K562 (cell line): Measurements from ENCODE around the gene GABRR2. TPM values are rescaled to one million over a fixed set of nuclear protein-coding genes. Genes with fewer than 3 reads are reported as not detected.

Experiments
- CXXC5 ChIP-seq: fragments of 250-450 bp; sonication (Bioruptor Pico); IDR thresholded peaks from 2 replicates; pipeline ENCODE4 v1.8.0; 2022; ENCODE audit warnings: inconsistent platforms, mild to moderate bottlenecking, moderate library complexity
- EHMT2 ChIP-seq: fragments of 450-650 bp; IDR thresholded peaks from 2 replicates; pipeline ENCODE4 v1.6.1; 2018; ENCODE audit warnings: antibody characterized with exemption
- HDAC2 ChIP-seq: fragments of 450-650 bp; IDR thresholded peaks from 2 replicates; pipeline ENCODE4 v1.6.1; 2016; ENCODE audit warnings: mild to moderate bottlenecking
- JUND ChIP-seq, 2 experiments: IDR thresholded peaks; 2 replicates in 1 of 2; 3 replicates in 1 of 2; pipeline ENCODE4 v1.6.1; 2011; ENCODE audit warnings: borderline replicate concordance in 2 of 2, low read depth in 2 of 2, low read length in 2 of 2, improper control_type of control experiment in 1 of 2, missing biosample characterization in 1 of 2, missing genetic modification characterization in 1 of 2, missing genetic modification reagents in 1 of 2
- L3MBTL2 ChIP-seq: fragments of 450-650 bp; IDR thresholded peaks from 2 replicates; pipeline ENCODE4 v1.6.1; 2016; ENCODE audit warnings: mild to moderate bottlenecking, moderate library complexity
- NFIX ChIP-seq: fragments of 250-450 bp; sonication (Bioruptor Pico); IDR thresholded peaks from 2 replicates; pipeline ENCODE4 v1.4.0; 2020; ENCODE audit warnings: low read depth, mild to moderate bottlenecking, moderate library complexity
- PHB2 ChIP-seq: fragments of 450-650 bp; IDR thresholded peaks from 2 replicates; pipeline ENCODE4 v1.6.1; 2017; ENCODE audit warnings: low read depth
- RFX7 ChIP-seq: fragments of 250-450 bp; sonication (Bioruptor Pico); IDR thresholded peaks from 2 replicates; pipeline ENCODE4 v1.5.1; 2021; ENCODE audit warnings: mild to moderate bottlenecking
- RNF2 ChIP-seq: sonication (generic); IDR thresholded peaks from 2 replicates; pipeline ENCODE4 v1.6.1; 2016
- SMARCE1 ChIP-seq: fragments of 450-650 bp; IDR thresholded peaks from 2 replicates; pipeline ENCODE4 v1.7.1; 2016; ENCODE audit warnings: mild to moderate bottlenecking
- SRSF7 ChIP-seq: fragments of 200-400 bp; formaldehyde crosslinking; optimal IDR thresholded peaks from 2 replicates; pipeline ENCODE3; 2017; ENCODE audit warnings: mild to moderate bottlenecking, low read depth, low read length
- TBL1XR1 ChIP-seq, 2 experiments: IDR thresholded peaks; 2 replicates each; pipeline ENCODE4 v1.6.1; 2012; ENCODE audit warnings: improper control_type of control experiment in 2 of 2, low read length in 2 of 2, mild to moderate bottlenecking in 1 of 2
- TSHZ1 ChIP-seq: fragments of 250-450 bp; sonication (Bioruptor Pico); IDR thresholded peaks from 2 replicates; pipeline ENCODE4 v1.4.0; 2020; ENCODE audit warnings: mild to moderate bottlenecking, moderate library complexity
- UBTF ChIP-seq, 2 experiments: IDR thresholded peaks; 2 replicates each; pipeline ENCODE4 v1.6.1; 2012; ENCODE audit warnings: improper control_type of control experiment in 2 of 2, low read depth in 2 of 2, low read length in 2 of 2, borderline replicate concordance in 1 of 2
- VEZF1 ChIP-seq: fragments of 200-800 bp; sonication (Bioruptor generic); IDR thresholded peaks from 2 replicates; pipeline ENCODE4 v1.6.1; 2017; ENCODE audit warnings: missing genetic modification characterization, missing compliant biosample characterization
- ZC3H4 ChIP-seq: sonication (generic); formaldehyde crosslinking; IDR thresholded peaks from 2 replicates; pipeline ENCODE4 v1.9.0; 2021; ENCODE audit warnings: missing genetic modification reagents, borderline replicate concordance
- ZNF398 ChIP-seq: fragments of 250-450 bp; sonication (Bioruptor Pico); IDR thresholded peaks from 2 replicates; pipeline ENCODE4 v1.8.0; 2021; ENCODE audit warnings: moderate library complexity, mild to moderate bottlenecking, inconsistent platforms
- ZNF507 ChIP-seq: conservative IDR thresholded peaks from 2 replicates; pipeline ENCODE4 v1.6.1; 2017; ENCODE audit warnings: missing genetic modification characterization, missing compliant biosample characterization
- polyA plus RNA-seq, 8 experiments: library from polyadenylated mRNA; depleted of rRNA in 4 of 8; stranded (reverse) in 5 of 8; unstranded in 3 of 8; fragments of >200 nt; fragmentation: Nextera tagmentation in 2 of 8; fragmentation: Illumina TruSeq in 1 of 8; extraction: Ambion mirVana in 2 of 8; extraction: Trizol in 1 of 8; gene quantifications; 2 replicates each; pipeline versions ENCODE4 v1.2.1 to v1.2.3, GENCODE V29; 2011 to 2014; ENCODE audit warnings: inconsistent platforms in 1 of 8, missing spikeins in 1 of 8
- total RNA-seq, 7 experiments: library from RNA; depleted of rRNA in 6 of 7; stranded (reverse); fragments of >200 nt in 6 of 7; fragmentation: Illumina TruSeq in 2 of 7; extraction: Trizol in 2 of 7; gene quantifications; 2 replicates each; pipeline versions ENCODE4 v1.2.1 to v1.2.3, GENCODE V29; 2011 to 2021; ENCODE audit warnings: low replicate concordance in 1 of 7

Gene GABRR2
- total and polyA plus RNA-seq, 9 of the 15 experiments (the other 6 are each of a cell fraction or from before 2014, with no cell fraction given): 0.09 to 0.13 (median 0.10) TPM; not detected in 6

- TF ChIP-seq ZNF398 (CRISPR knock-in tag): no peak
- no peak for TF ChIP-seq ZC3H4
- TF ChIP-seq EHMT2: no peak
- TF ChIP-seq SMARCE1: peak; percentile 88
- TF ChIP-seq PHB2: no peak
- peak; percentile 61; the same call in 1 of the 2 replicates for TF ChIP-seq HDAC2
- TF ChIP-seq SRSF7: no peak
- no peak for TF ChIP-seq RFX7 (CRISPR knock-in tag)
- peak; percentile 46; the same call in 1 of the 2 replicates for TF ChIP-seq L3MBTL2
- TF ChIP-seq TSHZ1 (CRISPR knock-in tag): no peak
- TF ChIP-seq NFIX (CRISPR knock-in tag): no peak
- TF ChIP-seq RNF2: peak; percentile 68; the same call in 1 of the 2 replicates
- no peak for TF ChIP-seq ZNF507 (tag)
- 0 out of 2 replicates have a peak, but pooled peaks have one; percentile 29 for TF ChIP-seq JUND (IDR thresholded peaks at IDR 0.05; ENCODE audit: borderline replicate concordance, low read depth, low read length)
- peak; percentile 72; the same call in 1 of the 3 replicates for TF ChIP-seq JUND (tag; IDR thresholded peaks at IDR 0.05; ENCODE audit: borderline replicate concordance, low read depth, low read length)
- TF ChIP-seq CXXC5 (CRISPR knock-in tag): peak; percentile 48
- TF ChIP-seq VEZF1 (CRISPR knock-in tag): peak; percentile 93
- peak in 1 of 2 experiments; percentile 54; a peak in 1 of 4 replicates for TF ChIP-seq TBL1XR1 (IDR thresholded peaks at IDR 0.05; ENCODE audit: low read length in 2 of 2)
- TF ChIP-seq UBTF (IDR thresholded peaks at IDR 0.05; ENCODE audit: borderline replicate concordance in 1 of 2, low read depth in 2 of 2, low read length in 2 of 2): 0 out of 4 replicates have a peak, but pooled peaks of 1 of the 2 experiments have one; percentile 58
Measured at GRCh38 chr6:89321131-89321970, 6.3 kb upstream of the GABRR2 start (continued).
